ENCODE data around the gene AICDA. TPM values are rescaled to one million over a fixed set of nuclear protein-coding genes. Genes with fewer than 3 reads are reported as not detected.

AICDA gene
- total RNA-seq, 1 donor, result not detected

DNA sequence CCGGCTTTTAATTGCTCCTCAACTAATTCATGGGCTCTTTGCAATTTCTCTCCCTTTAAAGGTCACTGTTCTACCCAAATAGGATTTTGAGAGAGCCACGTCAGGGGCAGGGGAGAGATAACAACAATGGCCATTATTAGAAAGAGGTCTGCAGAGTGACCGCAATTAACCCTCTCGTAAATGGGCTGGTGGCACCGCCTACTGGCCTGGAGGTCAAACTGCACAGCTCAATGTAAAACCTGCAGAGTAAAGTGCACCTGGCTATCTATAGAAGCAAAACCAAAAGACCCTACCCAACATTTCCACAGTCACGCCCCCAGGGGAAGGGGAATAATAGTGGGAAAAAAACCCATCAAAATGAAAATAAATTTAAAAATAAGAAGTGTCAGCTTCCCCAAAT lies 50.3 kb downstream of the AICDA start:
- no peak overlapping the region for H3K4me3 ChIP-seq (ENCODE audit: insufficient read depth, low read length)
- no peaks in the 10 kb centered on the region for H3K4me1 ChIP-seq (ENCODE audit: insufficient read depth, low read length)
- H3K79me2 ChIP-seq (ENCODE audit: insufficient read depth, low read length), result no peaks in the 10 kb centered on the region
- H4K20me1 ChIP-seq (ENCODE audit: insufficient read depth, low read length), result no peaks in the 10 kb centered on the region
- no peak overlapping the region for H3K4me2 ChIP-seq (ENCODE audit: insufficient read depth, low read length)
- no peak for DNase-seq (ENCODE audit: insufficient read length, low spot score, missing footprints)
- H3K9me3 ChIP-seq (ENCODE audit: low read depth, low read length), result no peaks in the 10 kb centered on the region
- H3K27ac ChIP-seq (ENCODE audit: low read depth, low read length), result no peak overlapping the region
- H2AFZ ChIP-seq (ENCODE audit: low read length), result no peak overlapping the region
- no peaks in the 10 kb centered on the region for H3K27me3 ChIP-seq (ENCODE audit: insufficient read depth, low read length)
- TF ChIP-seq, protein P1, sequence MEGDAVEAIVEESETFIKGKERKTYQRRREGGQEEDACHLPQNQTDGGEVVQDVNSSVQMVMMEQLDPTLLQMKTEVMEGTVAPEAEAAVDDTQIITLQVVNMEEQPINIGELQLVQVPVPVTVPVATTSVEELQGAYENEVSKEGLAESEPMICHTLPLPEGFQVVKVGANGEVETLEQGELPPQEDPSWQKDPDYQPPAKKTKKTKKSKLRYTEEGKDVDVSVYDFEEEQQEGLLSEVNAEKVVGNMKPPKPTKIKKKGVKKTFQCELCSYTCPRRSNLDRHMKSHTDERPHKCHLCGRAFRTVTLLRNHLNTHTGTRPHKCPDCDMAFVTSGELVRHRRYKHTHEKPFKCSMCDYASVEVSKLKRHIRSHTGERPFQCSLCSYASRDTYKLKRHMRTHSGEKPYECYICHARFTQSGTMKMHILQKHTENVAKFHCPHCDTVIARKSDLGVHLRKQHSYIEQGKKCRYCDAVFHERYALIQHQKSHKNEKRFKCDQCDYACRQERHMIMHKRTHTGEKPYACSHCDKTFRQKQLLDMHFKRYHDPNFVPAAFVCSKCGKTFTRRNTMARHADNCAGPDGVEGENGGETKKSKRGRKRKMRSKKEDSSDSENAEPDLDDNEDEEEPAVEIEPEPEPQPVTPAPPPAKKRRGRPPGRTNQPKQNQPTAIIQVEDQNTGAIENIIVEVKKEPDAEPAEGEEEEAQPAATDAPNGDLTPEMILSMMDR (IDR thresholded peaks at IDR 0.05; ENCODE audit: extremely low read depth, low read depth, low read length), result no peak
- H3K36me3 ChIP-seq (ENCODE audit: insufficient read depth, low read length), result no peaks in the 10 kb centered on the region

DNA sequence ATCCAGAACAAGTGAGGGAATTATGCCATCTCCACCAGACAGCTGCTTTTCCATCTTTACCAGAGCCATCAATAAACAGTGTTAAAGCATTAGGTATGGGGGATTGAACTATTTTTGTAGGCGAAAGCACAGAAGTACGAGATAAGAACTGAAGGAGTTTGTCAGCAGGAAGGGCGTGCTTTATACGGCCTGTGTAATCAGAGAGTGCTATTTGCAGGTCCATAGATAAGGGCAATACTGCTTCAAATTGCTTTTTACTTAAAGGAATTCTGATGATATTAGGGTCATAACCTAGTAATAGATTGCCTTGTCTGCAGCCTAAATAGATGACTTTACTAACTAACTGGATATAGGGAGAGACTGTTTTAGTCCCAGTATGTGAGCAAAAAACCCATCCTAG lies 51.6 kb downstream of the AICDA start:
- TF ChIP-seq, protein P1 (IDR thresholded peaks at IDR 0.05; ENCODE audit: extremely low read depth, low read depth, low read length), result no peak
- H3K27ac ChIP-seq (ENCODE audit: low read depth, low read length), result no peak overlapping the region
- no peaks in the 10 kb centered on the region for H3K9me3 ChIP-seq (ENCODE audit: low read depth, low read length)
- H4K20me1 ChIP-seq (ENCODE audit: insufficient read depth, low read length), result no peaks in the 10 kb centered on the region
- H2AFZ ChIP-seq (ENCODE audit: low read length), result no peak overlapping the region
- no peaks in the 10 kb centered on the region for H3K27me3 ChIP-seq (ENCODE audit: insufficient read depth, low read length)
- no peaks in the 10 kb centered on the region for H3K79me2 ChIP-seq (ENCODE audit: insufficient read depth, low read length)
- no peak overlapping the region for H3K4me3 ChIP-seq (ENCODE audit: insufficient read depth, low read length)
- no peaks in the 10 kb centered on the region for H3K4me1 ChIP-seq (ENCODE audit: insufficient read depth, low read length)
- no peaks in the 10 kb centered on the region for H3K36me3 ChIP-seq (ENCODE audit: insufficient read depth, low read length)
- no peak overlapping the region for H3K4me2 ChIP-seq (ENCODE audit: insufficient read depth, low read length)
- no peak for DNase-seq (ENCODE audit: insufficient read length, low spot score, missing footprints)

DNA sequence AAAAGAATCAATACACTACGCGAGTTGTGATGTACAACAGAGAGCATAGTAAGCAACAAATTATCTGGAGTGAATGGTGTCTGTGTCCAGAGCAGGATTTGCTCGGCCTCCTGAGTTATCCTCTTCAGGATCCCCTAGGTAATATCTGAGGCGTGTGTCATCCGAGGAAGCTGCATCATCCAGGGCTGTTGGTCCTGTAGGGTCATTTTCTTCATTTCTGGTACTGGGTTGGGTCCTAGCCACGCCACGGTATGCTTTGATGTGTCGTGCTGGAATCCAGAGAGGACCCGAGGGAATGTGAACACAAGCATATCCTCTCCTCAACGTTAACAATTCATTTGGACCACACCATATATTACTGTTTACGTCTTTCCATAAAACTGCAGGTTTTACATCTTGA lies 53.0 kb downstream of the AICDA start:
- Histone ChIP-seq H2AFZ (ENCODE audit: low read length) (no peak overlapping the region), H3K36me3 (ENCODE audit: insufficient read depth, low read length) (no peaks in the 10 kb centered on the region), H3K27ac (ENCODE audit: low read depth, low read length) (no peak overlapping the region), H3K79me2 (ENCODE audit: insufficient read depth, low read length) (no peaks in the 10 kb centered on the region), H3K4me1 (ENCODE audit: insufficient read depth, low read length) (no peaks in the 10 kb centered on the region), H4K20me1 (ENCODE audit: insufficient read depth, low read length) (no peaks in the 10 kb centered on the region), H3K4me2 (ENCODE audit: insufficient read depth, low read length) (no peak overlapping the region), H3K9me3 (ENCODE audit: low read depth, low read length) (no peaks in the 10 kb centered on the region), H3K27me3 (ENCODE audit: insufficient read depth, low read length) (no peaks in the 10 kb centered on the region), H3K4me3 (ENCODE audit: insufficient read depth, low read length) (no peak overlapping the region)
- TF ChIP-seq, protein P1 (IDR thresholded peaks at IDR 0.05; ENCODE audit: extremely low read depth, low read depth, low read length), result no peak
- no peak for DNase-seq (ENCODE audit: insufficient read length, low spot score, missing footprints)

DNA sequence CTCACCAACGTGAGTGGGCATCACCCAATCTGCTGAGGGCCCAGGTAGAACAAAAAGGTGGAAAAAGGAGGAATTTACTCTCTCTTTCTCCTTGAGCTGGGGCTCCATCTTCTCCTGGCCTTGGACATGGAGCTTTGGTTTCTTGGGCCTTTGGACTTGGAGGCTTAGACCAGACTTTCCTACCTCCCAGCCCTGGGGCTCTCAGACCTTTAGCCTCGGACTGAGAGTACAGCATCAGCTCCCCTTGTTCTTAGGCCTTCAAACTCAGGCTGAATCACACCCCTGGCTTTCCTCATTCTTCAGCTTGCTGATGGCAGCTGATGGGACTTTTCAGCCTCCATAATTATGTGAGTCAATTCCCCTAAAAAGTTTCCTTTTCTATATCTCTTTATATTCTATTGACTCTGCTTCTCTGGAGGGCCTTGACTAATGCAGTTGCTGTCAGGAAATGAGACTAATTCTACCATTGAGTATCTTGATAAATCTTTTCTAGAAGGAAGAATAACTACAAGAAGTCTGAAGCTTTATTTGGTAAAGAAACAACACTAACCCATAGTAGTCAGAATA lies 56.0 kb downstream of the AICDA start:
- no peaks in the 10 kb centered on the region for H3K27me3 ChIP-seq (ENCODE audit: insufficient read depth, low read length)
- H3K4me2 ChIP-seq (ENCODE audit: insufficient read depth, low read length), result no peak overlapping the region
- no peak for DNase-seq (ENCODE audit: insufficient read length, low spot score, missing footprints)
- H3K4me1 ChIP-seq (ENCODE audit: insufficient read depth, low read length), result no peaks in the 10 kb centered on the region
- no peak overlapping the region for H3K4me3 ChIP-seq (ENCODE audit: insufficient read depth, low read length)
- H2AFZ ChIP-seq (ENCODE audit: low read length), result no peak overlapping the region
- H3K9me3 ChIP-seq (ENCODE audit: low read depth, low read length), result no peaks in the 10 kb centered on the region
- H3K36me3 ChIP-seq (ENCODE audit: insufficient read depth, low read length), result no peaks in the 10 kb centered on the region
- TF ChIP-seq, protein P1 (IDR thresholded peaks at IDR 0.05; ENCODE audit: extremely low read depth, low read depth, low read length), result no peak
- H3K79me2 ChIP-seq (ENCODE audit: insufficient read depth, low read length), result no peaks in the 10 kb centered on the region
- H3K27ac ChIP-seq (ENCODE audit: low read depth, low read length), result no peak overlapping the region
- H4K20me1 ChIP-seq (ENCODE audit: insufficient read depth, low read length), result no peaks in the 10 kb centered on the region

Data from osteoblast (primary cell).